BE2C (cell line): ENCODE results near the gene ZNF79. TPM values are rescaled to one million over a fixed set of nuclear protein-coding genes. Genes with fewer than 3 reads are reported as not detected.

ENCODE experiments used
- DNase-seq: peaks from one replicate; pipeline ENCODE4 v3.0.0-alpha.2; 2020
- H3K27me3 ChIP-seq: fragments of 250-450 bp; sonication (Bioruptor Pico); 2 replicates; pipeline ENCODE4 v1.5.1; 2020; ENCODE audit warnings: mild to moderate bottlenecking
- H3K36me3 ChIP-seq: fragments of 250-450 bp; sonication (Bioruptor Pico); 2 replicates; pipeline ENCODE4 v1.5.1; 2020; ENCODE audit warnings: mild to moderate bottlenecking
- H3K4me1 ChIP-seq: fragments of 250-450 bp; sonication (Bioruptor Pico); 2 replicates; pipeline ENCODE4 v1.5.1; 2020
- H3K4me3 ChIP-seq: 2 replicates; pipeline ENCODE4 v1.5.1; 2011; ENCODE audit warnings: low read depth, low read length
- H3K9me3 ChIP-seq: fragments of 250-450 bp; sonication (Bioruptor Pico); 2 replicates; pipeline ENCODE4 v1.5.1; 2020
- polyA plus RNA-seq: library from polyadenylated mRNA; unstranded; fragments of >200 nt; gene quantifications from one replicate; pipeline ENCODE4 v1.2.1, GENCODE V29; 2012; ENCODE audit warnings: low read depth, missing spikeins; ENCODE audit not compliant: insufficient read length, insufficient read depth
- TF ChIP-seq, protein P1 (sequence below): IDR thresholded peaks from 2 replicates; pipeline ENCODE4 v1.5.1; 2012; ENCODE audit warnings: mild to moderate bottlenecking, low read depth, low read length

The ZNF79 gene
- polyA plus RNA-seq: 12.8 TPM

DNA sequence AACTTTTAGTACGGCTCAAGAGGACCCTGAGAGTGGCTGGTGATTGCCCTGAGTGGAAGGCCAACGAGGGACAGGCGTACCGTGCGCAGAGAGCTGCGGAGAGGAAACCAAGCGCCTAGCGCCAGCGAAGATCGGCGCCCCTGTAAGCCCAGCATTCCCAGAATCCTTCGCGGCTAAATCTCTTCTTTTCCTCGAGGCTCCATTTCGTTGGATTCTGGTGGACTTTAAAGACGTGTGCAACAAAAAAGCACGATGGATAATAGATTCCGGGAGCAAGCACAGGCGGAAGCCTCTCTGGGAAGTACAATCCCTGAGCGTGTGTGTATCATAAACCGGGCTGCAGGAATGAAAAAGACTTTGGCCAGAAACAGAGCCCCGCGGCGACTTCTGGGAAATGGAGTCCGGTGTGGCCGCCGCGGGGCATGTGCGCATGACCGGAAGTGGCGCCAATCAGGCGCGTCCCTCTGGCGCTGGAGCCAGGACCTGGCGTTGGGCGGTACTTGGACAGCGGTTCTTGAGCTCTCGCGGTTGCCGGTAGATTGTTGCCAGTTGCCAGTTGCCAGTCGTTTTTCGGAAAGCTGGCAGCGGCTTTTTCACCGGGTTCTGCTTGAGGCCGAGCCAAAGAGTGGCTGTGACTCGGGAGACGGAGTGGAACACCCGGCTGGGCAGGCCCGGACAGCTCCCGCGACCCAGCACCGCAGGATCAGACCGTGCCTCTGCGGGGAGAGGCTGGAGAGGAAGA, at the start of gene ZNF79:
Gene ZNF79 (plus strand): TSS at position 449 of the 742 bp plus-strand sequence. CDS start 406 bp downstream, outside the sequence.
- TF ChIP-seq, protein P1, sequence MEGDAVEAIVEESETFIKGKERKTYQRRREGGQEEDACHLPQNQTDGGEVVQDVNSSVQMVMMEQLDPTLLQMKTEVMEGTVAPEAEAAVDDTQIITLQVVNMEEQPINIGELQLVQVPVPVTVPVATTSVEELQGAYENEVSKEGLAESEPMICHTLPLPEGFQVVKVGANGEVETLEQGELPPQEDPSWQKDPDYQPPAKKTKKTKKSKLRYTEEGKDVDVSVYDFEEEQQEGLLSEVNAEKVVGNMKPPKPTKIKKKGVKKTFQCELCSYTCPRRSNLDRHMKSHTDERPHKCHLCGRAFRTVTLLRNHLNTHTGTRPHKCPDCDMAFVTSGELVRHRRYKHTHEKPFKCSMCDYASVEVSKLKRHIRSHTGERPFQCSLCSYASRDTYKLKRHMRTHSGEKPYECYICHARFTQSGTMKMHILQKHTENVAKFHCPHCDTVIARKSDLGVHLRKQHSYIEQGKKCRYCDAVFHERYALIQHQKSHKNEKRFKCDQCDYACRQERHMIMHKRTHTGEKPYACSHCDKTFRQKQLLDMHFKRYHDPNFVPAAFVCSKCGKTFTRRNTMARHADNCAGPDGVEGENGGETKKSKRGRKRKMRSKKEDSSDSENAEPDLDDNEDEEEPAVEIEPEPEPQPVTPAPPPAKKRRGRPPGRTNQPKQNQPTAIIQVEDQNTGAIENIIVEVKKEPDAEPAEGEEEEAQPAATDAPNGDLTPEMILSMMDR: no peak
- Histone ChIP-seq H3K4me3 (peak within 1 kb of the TSS; percentile 99), H3K27me3 (no peaks in the 10 kb centered on the region), H3K9me3 (no peaks in the 10 kb centered on the region), H3K4me1 (no peaks in the 10 kb centered on the region), H3K36me3 (no peaks in the 10 kb centered on the region)
- peak; percentile 96 for DNase-seq

DNA sequence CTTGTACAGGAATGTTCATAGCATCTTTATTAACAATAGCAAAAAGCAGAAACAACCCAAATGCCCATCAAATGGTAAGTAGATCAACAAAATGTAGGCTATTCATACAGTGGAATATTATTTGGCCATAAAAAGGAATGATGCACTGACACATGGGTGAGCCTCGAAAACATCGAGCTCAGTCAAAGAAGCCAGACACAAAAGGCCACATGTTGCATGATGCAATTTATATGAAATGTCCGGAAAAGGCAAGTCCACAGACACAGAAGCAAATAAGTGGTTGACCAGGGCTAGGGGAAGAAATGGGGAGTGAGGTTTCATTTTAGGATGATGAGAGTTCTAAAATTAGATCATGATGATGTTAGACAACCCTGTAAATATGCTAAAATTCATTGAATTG, 43.7 kb upstream of the ZNF79 start:
- TF ChIP-seq, protein P1: no peak
- Histone ChIP-seq H3K4me1 (peaks cover 5% of the 10 kb centered on the region; the same call in 1 of the 2 replicates), H3K9me3 (no peaks in the 10 kb centered on the region), H3K36me3 (no peaks in the 10 kb centered on the region), H3K4me3 (no peak overlapping the region), H3K27me3 (no peaks in the 10 kb centered on the region)
- DNase-seq: no peak

DNA sequence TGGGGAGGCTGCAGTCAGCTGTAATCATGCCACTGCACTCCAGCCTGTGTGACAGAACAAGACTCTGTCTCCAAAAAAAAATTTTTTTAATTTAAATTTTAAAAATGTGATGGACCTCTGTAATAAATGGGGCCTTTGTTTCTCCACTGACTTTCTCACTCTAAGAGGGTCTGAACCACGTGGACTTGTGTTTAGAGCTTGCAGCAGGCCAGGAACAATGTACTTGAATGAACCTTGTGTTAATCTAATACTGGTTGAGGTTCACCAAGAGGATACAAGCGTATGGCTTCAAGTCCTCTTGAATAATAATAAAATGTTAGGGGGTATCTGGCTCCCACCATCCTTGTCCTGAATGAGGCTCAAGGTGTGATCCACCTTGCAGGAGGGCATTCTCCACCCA, 41.6 kb upstream of the ZNF79 start:
- H3K36me3 ChIP-seq: no peaks in the 10 kb centered on the region
- H3K4me3 ChIP-seq: no peak overlapping the region
- H3K27me3 ChIP-seq: no peaks in the 10 kb centered on the region
- H3K9me3 ChIP-seq: no peaks in the 10 kb centered on the region
- TF ChIP-seq, protein P1: no peak
- H3K4me1 ChIP-seq: peaks cover 5% of the 10 kb centered on the region; the same call in 1 of the 2 replicates
- DNase-seq: no peak

DNA sequence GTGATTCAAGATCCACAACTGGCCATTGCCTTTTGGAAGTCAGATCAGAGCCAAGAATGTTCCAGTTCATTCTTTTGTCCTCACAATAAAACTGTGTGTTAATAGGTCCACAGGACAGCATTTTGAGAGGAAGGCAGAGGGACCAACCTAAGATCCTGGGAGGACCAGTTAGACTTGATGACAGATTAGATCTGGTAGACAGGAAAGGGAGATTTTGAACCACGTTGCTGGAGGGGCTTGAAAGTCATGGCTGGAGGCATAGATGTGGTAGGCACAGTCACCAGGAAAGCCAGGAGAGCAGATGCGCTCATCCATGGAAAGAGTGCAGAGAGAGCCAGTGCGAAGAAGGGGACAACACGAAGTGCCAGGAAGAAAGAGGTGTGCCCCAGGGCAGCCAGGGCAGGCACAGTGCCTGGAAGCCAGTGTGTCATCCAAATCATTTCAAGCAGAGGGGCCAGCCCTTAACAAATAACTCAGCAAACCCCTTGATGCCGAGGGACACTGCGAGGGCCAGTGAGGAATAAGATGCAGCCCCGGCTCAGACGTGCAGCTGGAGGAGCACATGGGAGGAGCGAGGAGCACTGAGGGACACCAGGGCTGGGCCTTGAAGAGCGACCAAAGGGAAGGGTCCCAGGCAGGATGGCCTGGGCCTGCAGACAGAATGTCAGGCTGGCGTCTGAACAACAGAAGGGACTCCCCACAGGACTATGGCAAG, 40.0 kb upstream of the ZNF79 start:
- Histone ChIP-seq H3K4me1 (peaks cover 5% of the 10 kb centered on the region), H3K4me3 (no peak overlapping the region), H3K9me3 (no peaks in the 10 kb centered on the region), H3K27me3 (no peaks in the 10 kb centered on the region), H3K36me3 (no peaks in the 10 kb centered on the region)
- TF ChIP-seq, protein P1: no peak
- DNase-seq: no peak

DNA sequence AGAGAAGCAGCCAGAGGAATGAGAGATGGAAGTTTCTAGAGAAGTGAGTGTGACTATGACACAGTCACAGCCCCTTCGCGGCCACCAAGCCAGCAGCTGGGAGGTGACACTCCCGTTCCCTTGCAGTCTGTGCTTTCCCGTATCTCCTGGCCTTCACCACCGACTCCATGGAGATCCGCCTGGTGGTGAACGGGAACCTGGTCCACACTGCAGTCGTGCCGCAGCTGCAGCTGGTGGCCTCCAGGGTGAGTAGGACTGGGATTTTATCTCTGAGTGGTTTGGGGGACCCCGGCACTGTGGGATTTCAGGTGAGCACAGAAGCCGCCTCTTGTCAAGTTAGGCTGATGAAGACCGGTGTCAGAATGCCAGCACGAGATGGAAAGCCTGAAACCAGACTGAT, 39.3 kb upstream of the ZNF79 start:
- H3K36me3 ChIP-seq: no peaks in the 10 kb centered on the region
- no peak for DNase-seq
- no peak overlapping the region for H3K4me3 ChIP-seq
- H3K27me3 ChIP-seq: no peaks in the 10 kb centered on the region
- TF ChIP-seq, protein P1: 0 out of 2 replicates have a peak, but pooled peaks have one; percentile 13
- peaks cover 5% of the 10 kb centered on the region for H3K4me1 ChIP-seq
- H3K9me3 ChIP-seq: no peaks in the 10 kb centered on the region

DNA sequence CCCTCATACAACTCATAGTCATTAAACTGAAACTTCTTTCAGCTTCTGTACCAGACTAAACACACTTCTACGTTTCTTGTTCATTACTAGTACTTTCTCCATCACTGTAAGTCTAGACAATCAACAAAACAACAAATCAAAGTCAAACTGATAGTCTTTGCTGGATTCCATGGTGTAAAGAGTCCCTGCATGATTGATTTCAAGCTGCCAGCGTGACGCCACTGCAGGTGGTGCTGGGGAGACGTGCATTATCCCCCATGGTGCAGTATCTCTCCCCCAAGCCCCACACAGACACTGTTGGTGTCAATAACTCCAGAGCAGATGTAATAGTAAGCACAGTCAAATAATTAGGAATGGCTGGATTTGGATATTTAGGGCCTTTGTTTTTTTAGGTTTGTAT, 37.9 kb upstream of the ZNF79 start:
- peaks cover 5% of the 10 kb centered on the region for H3K4me1 ChIP-seq
- H3K4me3 ChIP-seq: no peak overlapping the region
- H3K9me3 ChIP-seq: no peaks in the 10 kb centered on the region
- H3K36me3 ChIP-seq: no peaks in the 10 kb centered on the region
- TF ChIP-seq, protein P1: no peak
- no peaks in the 10 kb centered on the region for H3K27me3 ChIP-seq
- no peak for DNase-seq
